Measurements from ENCODE around the gene NRG2. TPM values are rescaled to one million over a fixed set of nuclear protein-coding genes. Genes with fewer than 3 reads are reported as not detected.

NRG2 gene
- total and polyA plus RNA-seq, 2 of the 4 experiments (the other 2 are of a cell fraction), result 0.18 TPM; not detected in 1

GRCh38 chr5:139984816-139985215 is 58.3 kb downstream of the NRG2 start:
- BruUV-seq (replicated peaks), result no TSS peak

More at GRCh38 chr5:139984816-139985215, 58.3 kb downstream of the NRG2 start:
- H4K5ac ChIP-seq (ENCODE audit: low read depth, low read length), result no peak overlapping the region
- H3K27ac ChIP-seq (ENCODE audit: insufficient read depth, low read length), result no peak overlapping the region
- no peak overlapping the region for H2AK9ac ChIP-seq (replicated peaks; ENCODE audit: low read depth, low read length, poor library complexity)
- H2BK5ac ChIP-seq (ENCODE audit: low read depth, low read length, poor library complexity, severe bottlenecking), result no peak overlapping the region
- no peak overlapping the region for H2BK120ac ChIP-seq (ENCODE audit: low read depth, low read length)
- no peak overlapping the region for H3K4me3 ChIP-seq (ENCODE audit: insufficient read depth, low read depth, low read length)
- no peak overlapping the region for H3K4me2 ChIP-seq (ENCODE audit: low read depth, low read length)
- no peaks in the 10 kb centered on the region; a peak in 1 of 4 replicates for H3K79me1 ChIP-seq (ENCODE audit: low read depth in 1 of 2, low read length in 2 of 2)
- H3K4ac ChIP-seq (ENCODE audit: low read depth, low read length), result no peak overlapping the region
- ChIA-PET POLR2A (ENCODE audit: unreplicated experiment) (no interaction called here), CTCF (interaction anchor here (0.5 to 1.8 kb wide), 2 partner anchors 16 to 1287 kb away, joined by 4 to 8 read pairs; no protein-coding TSS in a partner anchor)
- H2BK15ac ChIP-seq (ENCODE audit: low read depth, low read length), result no peak overlapping the region
- H3K9ac ChIP-seq (ENCODE audit: low read depth, low read length), result no peak overlapping the region
- no peaks in the 10 kb centered on the region for H3K9me3 ChIP-seq (ENCODE audit: control insufficient read depth, insufficient read depth, low read length)
- no peak overlapping the region for H2AFZ ChIP-seq (replicated peaks; ENCODE audit: low read length, poor library complexity)
- H3K23ac ChIP-seq (ENCODE audit: low read depth, low read length), result no peak overlapping the region
- no peaks in the 10 kb centered on the region for H3K36me3 ChIP-seq (ENCODE audit: control insufficient read depth, insufficient read depth, low read length)
- intact Hi-C loops (cut with micrococcal nuclease), result no loop called here
- in situ Hi-C loops (cut with MboI; ENCODE audit: low sequenced_read_pairs), result no loop called here
- ATAC-seq (ENCODE audit: low read depth) (no peak), DNase-seq (no peak)
- dilution Hi-C loops (cut with HindIII; ENCODE audit: low sequenced_read_pairs, unreplicated experiment), result no loop called here
- peaks cover 5% of the 10 kb centered on the region; the same call in 1 of the 2 replicates for H3K4me1 ChIP-seq (ENCODE audit: control insufficient read depth, insufficient read depth, low read length)
- H3K18ac ChIP-seq (ENCODE audit: low read depth, low read length), result no peak overlapping the region
- no peak overlapping the region for H3K14ac ChIP-seq (replicated peaks; ENCODE audit: low read depth, low read length)
- no peak overlapping the region for H4K91ac ChIP-seq (ENCODE audit: insufficient read depth, low read depth, low read length)
- H2BK20ac ChIP-seq (ENCODE audit: low read depth, low read length), result no peak overlapping the region
- no peak overlapping the region for H2AK5ac ChIP-seq (ENCODE audit: low read depth, low read length)
- no peaks in the 10 kb centered on the region for H4K20me1 ChIP-seq (ENCODE audit: insufficient read depth, low read length)
- H4K8ac ChIP-seq (ENCODE audit: low read depth in 2 of 2, low read length in 2 of 2), result no peak overlapping the region
- WGBS, 2 experiments (ENCODE audit: extremely low coverage in 2 of 2, insufficient read length in 1 of 2), result no CpG with 5 or more reads among the region's 1 CpG
- peaks cover 28% of the 10 kb centered on the region for H3K27me3 ChIP-seq (ENCODE audit: control insufficient read depth, insufficient read depth, low read length)
- TF ChIP-seq RAD21 (IDR thresholded peaks at IDR 0.05; ENCODE audit: low read length) (no peak), FOS (IDR thresholded peaks at IDR 0.05; ENCODE audit: low read depth, low read length) (no peak), SMC3 (IDR thresholded peaks at IDR 0.05; ENCODE audit: low read depth, low read length) (no peak), CEBPB (IDR thresholded peaks at IDR 0.05; ENCODE audit: low read depth, low read length) (no peak), MAFK (IDR thresholded peaks at IDR 0.05; ENCODE audit: low read depth, low read length) (no peak), RCOR1 (IDR thresholded peaks at IDR 0.05; ENCODE audit: insufficient replicate concordance, low read length) (no peak), CHD1 (IDR thresholded peaks at IDR 0.05; ENCODE audit: low read depth, low read length) (no peak), POLR2A (IDR thresholded peaks at IDR 0.05; ENCODE audit: low read depth, low read length) (no peak), ELK1 (IDR thresholded peaks at IDR 0.05; ENCODE audit: borderline replicate concordance, low read depth, low read length) (no peak), MAZ (IDR thresholded peaks at IDR 0.05; ENCODE audit: borderline replicate concordance, low read depth, low read length) (no peak), MXI1 (IDR thresholded peaks at IDR 0.05; ENCODE audit: borderline replicate concordance, low read depth, low read length) (no peak), NFE2L2 (IDR thresholded peaks at IDR 0.05; ENCODE audit: low read depth, low read length) (no peak), USF2 (IDR thresholded peaks at IDR 0.05; ENCODE audit: low read depth, low read length) (no peak)
- H3K9me1 ChIP-seq (ENCODE audit: insufficient read depth, low read length), result no peaks in the 10 kb centered on the region
- H3K56ac ChIP-seq (ENCODE audit: extremely low read depth, insufficient read depth, low read length), result no peak overlapping the region

Data from IMR-90 (cell line).